Muscle layer of duodenum (tissue), 2 donors: ENCODE results near the gene VAC14.
A peak's percentile ranks its signal among the peaks of the same experiment; 100 is the strongest.

ENCODE experiments used
- H3K27ac ChIP-seq: one replicate; pipeline ENCODE4 v1.7.0; 2013; ENCODE audit warnings: mild to moderate bottlenecking, low read length
- H3K27me3 ChIP-seq: one replicate; pipeline ENCODE4 v1.7.0; 2013; ENCODE audit warnings: low read depth, mild to moderate bottlenecking, control low read depth, low read length
- H3K36me3 ChIP-seq, 2 donors: one replicate each; pipeline ENCODE4 v1.7.0; 2013; ENCODE audit warnings: low read length in 2 of 2, control low read depth in 1 of 2, mild to moderate bottlenecking in 1 of 2; ENCODE audit not compliant: insufficient read depth in 2 of 2, control insufficient read depth in 1 of 2
- H3K4me1 ChIP-seq, 2 donors: one replicate each; pipeline ENCODE4 v1.7.0; 2013; ENCODE audit warnings: low read length in 2 of 2, mild to moderate bottlenecking in 2 of 2, control low read depth in 1 of 2, moderate library complexity in 1 of 2; ENCODE audit not compliant: insufficient read depth in 2 of 2, control insufficient read depth in 1 of 2
- H3K4me3 ChIP-seq, 2 donors: one replicate each; pipeline ENCODE4 v1.7.0; 2013; ENCODE audit warnings: low read length in 2 of 2, low read depth in 1 of 2, mild to moderate bottlenecking in 1 of 2
- H3K9me3 ChIP-seq, 2 donors: one replicate each; pipeline ENCODE4 v1.7.0; 2013; ENCODE audit warnings: low read length in 2 of 2, control low read depth in 1 of 2, mild to moderate bottlenecking in 1 of 2; ENCODE audit not compliant: control insufficient read depth in 1 of 2
- donor health status: healthy.

The VAC14 gene

DNA sequence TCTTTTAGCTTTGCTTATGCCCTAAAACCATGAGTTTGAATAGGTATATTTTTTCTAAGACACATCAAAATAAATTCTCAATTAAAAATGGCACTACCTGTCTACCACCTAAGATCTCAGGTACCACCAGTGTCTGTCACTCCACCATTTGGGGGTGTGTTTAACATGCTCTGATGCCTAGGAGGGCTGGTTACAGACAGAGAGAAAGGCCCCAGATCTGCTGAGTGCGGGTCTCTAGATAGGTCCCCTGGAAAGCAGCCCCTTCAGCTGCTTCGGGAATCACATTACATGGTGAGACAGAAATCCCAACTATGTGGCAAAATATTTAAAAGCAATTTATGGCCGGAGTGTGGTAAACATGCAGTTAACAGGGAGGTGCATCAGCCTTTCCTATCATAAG is 653 bp upstream of the VAC14 start:
- peaks cover 0 to 18% of the 10 kb centered on the region in 2 donors for H3K36me3 ChIP-seq
- H3K27me3 ChIP-seq: no peaks in the 10 kb centered on the region
- no peak overlapping the region for H3K27ac ChIP-seq
- peaks cover 8 to 17% of the 10 kb centered on the region in 2 donors for H3K4me1 ChIP-seq
- peak overlapping the region; percentile 93 to 97 for H3K4me3 ChIP-seq
- H3K9me3 ChIP-seq: peaks cover 0 to 8% of the 10 kb centered on the region in 2 donors

DNA sequence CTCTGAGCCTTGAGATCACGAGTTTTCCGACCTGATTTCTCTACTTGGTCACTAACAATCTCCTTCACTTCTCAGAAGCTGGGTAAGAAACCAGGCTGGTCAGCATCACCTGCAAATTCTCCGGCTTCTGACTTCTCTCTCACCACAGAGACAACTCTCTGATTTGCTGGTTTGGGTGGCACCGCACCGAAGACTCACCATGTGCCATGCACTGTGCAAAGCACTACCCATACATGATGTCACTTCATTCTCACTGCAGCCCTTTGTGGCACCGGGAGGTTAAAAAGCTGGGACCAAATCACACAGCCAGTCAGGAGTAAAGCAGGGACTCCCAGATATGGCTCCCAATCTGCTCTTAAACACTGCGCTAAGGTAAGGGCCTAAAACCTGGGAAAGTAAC is 647 bp downstream of the VAC14 start:
- Histone ChIP-seq H3K36me3 (peaks cover 0 to 18% of the 10 kb centered on the region in 2 donors), H3K27me3 (no peaks in the 10 kb centered on the region), H3K27ac (peak overlapping the region; percentile 63), H3K4me3 (peak overlapping the region; percentile 93 to 97), H3K9me3 (peaks cover 0 to 8% of the 10 kb centered on the region in 2 donors), H3K4me1 (peaks cover 8 to 17% of the 10 kb centered on the region in 2 donors)

DNA sequence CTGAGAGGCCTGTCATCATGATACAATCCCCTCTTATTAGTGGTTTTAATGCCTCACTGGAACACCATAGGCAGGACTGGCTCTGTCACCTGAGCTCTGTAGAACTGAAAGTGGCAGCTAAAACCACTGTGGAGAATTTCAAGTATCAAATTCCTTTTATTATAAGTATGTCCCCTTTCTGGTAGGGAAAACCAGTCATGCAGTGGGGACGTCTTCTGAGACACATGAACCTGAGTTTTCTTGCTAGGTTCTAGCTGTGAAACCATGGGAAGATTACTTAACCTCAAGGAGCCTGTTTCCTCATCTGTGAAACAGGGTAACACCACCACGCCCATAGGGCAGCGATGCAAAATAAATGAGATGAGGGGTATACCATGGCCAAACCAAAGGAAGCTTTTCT is 4.7 kb downstream of the VAC14 start:
- H3K36me3 ChIP-seq: peaks cover 0 to 18% of the 10 kb centered on the region in 2 donors

DNA sequence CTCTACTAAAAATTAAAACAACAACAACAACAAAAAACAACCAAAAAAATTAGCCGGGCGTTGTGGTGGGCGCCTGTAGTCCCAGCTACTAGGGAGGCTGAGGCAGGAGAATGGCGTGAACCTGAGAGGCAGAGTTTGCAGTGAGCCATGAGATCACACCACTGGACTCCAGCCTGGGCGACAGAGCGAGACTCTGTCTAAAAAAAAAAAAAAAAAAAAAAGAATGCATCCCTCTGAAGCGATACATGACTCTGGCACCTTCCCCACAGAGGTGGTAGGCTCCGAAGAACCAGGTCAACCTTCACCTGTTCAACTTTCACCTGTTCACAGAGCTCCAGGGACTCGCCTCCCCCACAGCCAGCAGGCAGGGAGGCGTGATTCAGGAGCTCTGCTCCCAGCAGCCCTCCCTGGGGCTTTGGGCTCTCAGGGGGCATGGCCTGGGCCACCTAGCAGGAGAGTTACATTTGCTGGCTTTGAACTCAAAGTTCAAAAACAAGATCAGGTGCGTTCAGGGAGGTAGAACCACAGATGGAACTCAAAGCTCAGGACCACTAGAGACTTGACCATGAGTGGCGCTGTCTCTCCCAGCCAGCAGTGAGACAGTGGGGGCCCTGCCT is 5.6 kb downstream of the VAC14 start:
- no peak overlapping the region for H3K27ac ChIP-seq
- H3K4me1 ChIP-seq: peaks cover 7 to 15% of the 10 kb centered on the region in 2 donors
- H3K9me3 ChIP-seq: no peaks in the 10 kb centered on the region
- H3K36me3 ChIP-seq: peaks cover 0 to 18% of the 10 kb centered on the region in 2 donors
- H3K27me3 ChIP-seq: no peaks in the 10 kb centered on the region
- H3K4me3 ChIP-seq: no peak overlapping the region

More for the DNA sequence above, 4.7 kb downstream of the VAC14 start:
- H3K9me3 ChIP-seq: no peaks in the 10 kb centered on the region
- H3K4me3 ChIP-seq: no peak overlapping the region
- no peaks in the 10 kb centered on the region for H3K27me3 ChIP-seq
- H3K27ac ChIP-seq: no peak overlapping the region
- H3K4me1 ChIP-seq: peaks cover 8 to 17% of the 10 kb centered on the region in 2 donors

DNA sequence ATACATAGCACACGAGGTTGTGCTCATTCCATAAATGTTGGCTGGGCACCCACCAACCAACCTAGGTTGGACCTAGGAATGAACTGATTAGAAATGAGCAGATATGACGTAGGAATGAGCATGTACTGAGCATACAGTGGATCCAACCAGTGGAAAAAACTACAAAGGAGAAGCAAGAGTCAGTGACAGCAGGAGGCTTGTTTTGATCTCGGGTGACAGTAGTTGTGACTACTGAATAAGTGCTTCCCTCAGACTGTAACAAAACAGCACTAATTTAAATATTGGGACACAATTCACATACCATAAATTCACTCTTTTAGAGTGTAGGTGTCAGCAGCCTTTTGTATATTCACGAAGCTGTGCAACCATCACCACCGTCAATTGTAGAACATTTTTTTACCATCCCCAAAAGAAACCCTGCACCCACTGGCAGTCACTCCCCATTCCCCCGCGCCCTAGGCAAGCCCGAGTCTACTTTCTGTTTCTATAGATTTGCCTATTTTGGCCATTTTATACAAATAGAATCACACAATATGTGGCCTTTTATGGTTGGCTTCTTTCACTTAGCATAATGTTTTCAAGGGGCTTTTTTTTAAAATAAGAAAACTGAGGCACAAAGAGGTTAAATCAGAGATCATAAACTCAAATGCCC is 7.0 kb downstream of the VAC14 start:
- H3K36me3 ChIP-seq: peaks cover 0 to 20% of the 10 kb centered on the region in 2 donors
- no peaks in the 10 kb centered on the region for H3K9me3 ChIP-seq
- H3K27ac ChIP-seq: no peak overlapping the region
- H3K4me1 ChIP-seq: peaks cover 0 to 2% of the 10 kb centered on the region in 2 donors
- no peak overlapping the region for H3K4me3 ChIP-seq
- no peaks in the 10 kb centered on the region for H3K27me3 ChIP-seq

DNA sequence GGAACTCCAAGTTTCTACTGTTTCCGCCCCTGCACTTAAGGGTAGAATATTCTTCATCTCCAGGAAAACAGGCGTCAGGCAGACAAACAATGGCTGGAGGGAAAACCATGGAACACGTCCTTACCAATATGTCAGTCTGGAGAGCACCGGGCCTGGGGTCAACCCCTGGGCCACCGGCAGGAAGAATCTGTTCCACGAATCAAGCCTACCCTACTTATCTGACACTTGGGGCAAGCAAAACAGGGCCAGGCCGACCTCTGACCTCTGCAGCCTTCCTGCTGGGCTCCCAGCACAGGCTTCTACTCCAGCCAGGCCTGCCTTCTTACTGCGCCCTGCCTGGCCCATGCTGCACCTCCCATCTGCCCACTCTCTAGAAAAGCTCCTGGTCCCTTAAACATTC is 10.1 kb downstream of the VAC14 start:
- Histone ChIP-seq H3K27ac (no peak overlapping the region), H3K36me3 (peaks cover 8 to 9% of the 10 kb centered on the region in 2 donors), H3K27me3 (no peaks in the 10 kb centered on the region), H3K9me3 (no peaks in the 10 kb centered on the region), H3K4me1 (no peaks in the 10 kb centered on the region), H3K4me3 (no peak overlapping the region)

DNA sequence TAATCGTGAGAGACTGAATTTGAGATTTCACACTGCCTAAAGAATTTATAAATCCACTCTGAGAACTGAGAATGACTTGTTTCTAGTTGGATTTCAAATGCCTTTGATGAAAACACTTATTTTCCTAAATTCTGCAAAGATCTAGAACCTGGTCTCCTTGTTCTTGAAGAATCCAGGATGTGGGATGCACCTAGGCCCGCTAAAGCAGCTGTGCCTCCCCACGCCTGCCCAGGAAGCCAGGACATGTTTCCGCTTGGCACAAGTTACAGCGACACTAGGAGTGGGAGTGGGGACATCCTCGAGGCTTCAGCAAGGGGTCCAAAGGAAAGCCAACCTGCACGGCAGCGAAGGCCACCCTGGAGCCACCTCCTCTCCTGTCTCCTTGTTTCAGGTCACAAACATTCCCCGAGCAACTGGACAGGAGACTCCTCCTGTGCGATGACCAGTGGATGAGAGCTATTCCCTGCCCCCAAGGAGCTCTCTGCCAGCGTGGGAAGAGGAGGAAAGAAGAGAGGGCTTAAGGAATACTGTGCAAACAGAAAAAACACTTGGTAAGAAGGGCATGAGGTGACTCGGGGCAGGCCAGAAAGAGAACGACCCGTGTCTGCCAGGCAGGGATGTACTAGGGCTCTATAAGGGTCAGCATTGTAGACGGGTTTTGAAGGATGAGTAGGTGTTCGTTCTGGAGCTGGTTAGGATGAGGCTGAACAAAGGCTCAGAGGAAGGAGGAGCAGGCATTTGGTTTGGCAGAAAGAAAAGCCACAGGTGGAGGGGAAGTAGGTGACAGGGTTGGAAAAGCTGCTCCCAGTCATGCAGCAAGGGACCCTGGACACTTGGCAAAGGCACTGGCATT is 11.1 kb downstream of the VAC14 start:
- no peaks in the 10 kb centered on the region for H3K4me1 ChIP-seq
- H3K27ac ChIP-seq: no peak overlapping the region
- peaks cover 18 to 19% of the 10 kb centered on the region in 2 donors for H3K36me3 ChIP-seq
- H3K4me3 ChIP-seq: no peak overlapping the region
- no peaks in the 10 kb centered on the region for H3K27me3 ChIP-seq
- no peaks in the 10 kb centered on the region for H3K9me3 ChIP-seq

DNA sequence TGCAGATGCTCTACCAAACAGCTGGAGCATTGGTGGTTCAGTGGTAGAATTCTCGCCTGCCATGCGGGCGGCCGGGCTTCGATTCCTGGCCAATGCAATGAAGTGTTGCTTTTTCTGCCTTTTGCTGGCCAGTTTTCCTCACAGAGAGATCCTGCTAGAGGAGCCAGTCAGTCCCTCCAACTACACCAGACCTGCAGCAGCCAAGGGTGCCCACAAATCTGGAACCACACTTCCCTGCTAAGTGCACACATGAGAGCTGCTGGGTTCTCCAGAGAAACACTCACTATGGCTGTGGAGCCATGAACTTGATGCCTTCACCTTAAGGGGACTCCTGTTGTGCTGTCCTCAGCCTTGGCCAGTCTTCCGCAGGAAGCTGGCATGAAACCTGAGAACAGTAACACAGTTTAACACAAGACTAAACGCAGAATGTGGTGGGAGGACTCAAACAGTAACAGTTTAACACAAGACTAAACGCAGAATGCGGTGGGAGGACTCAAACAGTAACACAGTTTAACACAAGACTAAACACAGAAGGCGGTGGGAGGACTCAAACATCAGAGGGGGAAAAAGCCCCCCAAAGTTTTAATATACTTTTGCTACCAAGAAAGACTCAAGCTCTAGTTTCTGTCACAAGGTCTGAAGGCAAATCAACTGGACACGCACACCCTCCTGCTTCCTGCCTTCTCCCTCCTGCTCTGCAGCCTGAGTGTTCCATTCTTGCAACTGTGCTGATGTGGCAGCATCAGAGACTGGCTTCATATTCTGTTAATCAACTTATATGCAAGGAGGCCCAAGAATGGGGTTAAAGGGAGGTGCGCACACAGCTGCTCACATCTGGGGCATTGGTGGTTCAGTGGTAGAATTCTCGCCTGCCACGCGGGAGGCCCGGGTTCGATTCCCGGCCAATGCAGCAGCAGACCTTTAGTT is 12.0 kb downstream of the VAC14 start:
- Histone ChIP-seq H3K4me3 (no peak overlapping the region), H3K27ac (no peak overlapping the region), H3K9me3 (no peaks in the 10 kb centered on the region), H3K4me1 (no peaks in the 10 kb centered on the region), H3K36me3 (peaks cover 24 to 27% of the 10 kb centered on the region in 2 donors), H3K27me3 (no peaks in the 10 kb centered on the region)

DNA sequence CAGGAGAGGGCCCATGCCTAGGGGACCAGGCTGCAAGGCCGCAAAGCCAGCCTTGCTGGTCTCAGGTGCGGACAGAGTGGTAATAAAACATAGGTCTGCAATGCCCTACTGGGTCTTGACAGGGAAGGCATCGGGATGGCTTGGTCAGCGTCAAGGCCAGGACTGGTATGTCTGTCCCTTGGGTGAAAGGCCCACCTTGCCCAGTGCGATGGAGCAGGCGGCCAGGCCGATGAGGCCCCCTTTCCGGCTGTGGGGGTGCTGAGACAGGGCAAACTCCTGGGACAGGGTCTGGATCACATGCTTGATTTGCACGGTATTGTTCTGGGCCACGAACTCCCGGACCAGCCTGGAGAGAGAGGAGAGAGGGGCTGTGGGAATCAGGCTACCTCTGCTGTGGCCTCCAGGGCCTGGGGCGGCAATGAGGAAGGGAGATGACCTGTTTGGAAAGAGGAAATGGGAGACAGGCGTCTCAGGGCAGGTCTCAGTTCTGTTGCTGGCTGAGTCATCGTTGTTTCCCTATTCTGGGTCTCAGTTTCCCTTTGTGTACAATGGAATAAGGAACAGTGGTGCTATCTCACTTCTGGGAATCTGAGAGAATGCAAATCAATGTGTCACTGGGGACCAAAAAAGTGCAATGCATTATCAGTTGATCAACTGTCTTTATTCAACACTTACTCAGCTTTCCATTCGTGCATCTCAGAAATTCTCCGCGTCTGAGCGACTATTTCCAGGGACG is 14.8 kb downstream of the VAC14 start:
- Histone ChIP-seq H3K27ac (no peak overlapping the region), H3K27me3 (no peaks in the 10 kb centered on the region), H3K4me1 (no peaks in the 10 kb centered on the region), H3K36me3 (peaks cover 48 to 54% of the 10 kb centered on the region in 2 donors), H3K4me3 (no peak overlapping the region), H3K9me3 (no peaks in the 10 kb centered on the region)
